ENCODE measurements around the gene TCEAL2. TPM values are rescaled to one million over a fixed set of nuclear protein-coding genes. Genes with fewer than 3 reads are reported as not detected.

TCEAL2 gene
- total RNA-seq, 1 experiment from 2014 or later: 12.6 TPM

- Histone ChIP-seq H3T11ph (ENCODE audit: low read length) (no peak overlapping the region), H3K23me2 (ENCODE audit: insufficient read length, low read depth, low read length, poor library complexity, severe bottlenecking) (no peaks in the 10 kb centered on the region), H4K91ac (ENCODE audit: insufficient read length, low read depth, low read length) (no peak overlapping the region), H3K9ac (ENCODE audit: extremely low read depth, insufficient read length, low read length) (no peak overlapping the region), H3K18ac (ENCODE audit: insufficient read length, low read depth, low read length) (no peak overlapping the region), H3K79me1 (ENCODE audit: insufficient read depth, low read depth, low read length, poor library complexity, severe bottlenecking) (no peaks in the 10 kb centered on the region), H3K4me2 (ENCODE audit: insufficient read depth, insufficient read length, low read length) (no peak overlapping the region), H3K27ac (ENCODE audit: insufficient read length, low read depth, low read length) (no peak overlapping the region), H3K27me3 (ENCODE audit: insufficient read depth, low read length) (no peaks in the 10 kb centered on the region), H3K23ac (ENCODE audit: insufficient read length, low read depth, low read length) (no peak overlapping the region), H4K20me1 (ENCODE audit: control insufficient read depth, insufficient read depth, insufficient read length) (no peaks in the 10 kb centered on the region), H3K4me1 (ENCODE audit: insufficient read depth, low read length) (no peaks in the 10 kb centered on the region), H2AK5ac (ENCODE audit: insufficient read length, low read length) (no peak overlapping the region), H2BK15ac (ENCODE audit: low read depth, low read length) (no peak overlapping the region), H3K56ac (ENCODE audit: insufficient read length, low read depth, low read length) (no peak overlapping the region), H3K4ac (ENCODE audit: low read depth, low read length) (no peak overlapping the region), H4K5ac (ENCODE audit: insufficient read length, low read depth, low read length) (no peak overlapping the region), H2BK120ac (ENCODE audit: low read depth, low read length, poor library complexity, severe bottlenecking) (no peak overlapping the region), H3K9me3 (ENCODE audit: control insufficient read depth, low read depth, low read length) (peaks cover 36% of the 10 kb centered on the region), H3K14ac (ENCODE audit: insufficient read depth, low read length) (no peak overlapping the region), H2BK5ac (ENCODE audit: insufficient read length, low read length) (no peak overlapping the region), H2BK12ac (ENCODE audit: insufficient read length, low read depth, low read length) (no peak overlapping the region), H3K79me2 (ENCODE audit: insufficient read depth, low read length) (no peaks in the 10 kb centered on the region; the same call in 1 of the 2 replicates), H4K8ac (replicated peaks; ENCODE audit: insufficient read length, low read depth, low read length) (no peak overlapping the region), H2BK20ac (ENCODE audit: low read depth, low read length, poor library complexity, severe bottlenecking) (no peak overlapping the region), H2AFZ (ENCODE audit: low read length) (no peak overlapping the region)
- no peak for TF ChIP-seq CTCF (conservative IDR thresholded peaks at IDR 0.05)
- Mint-ChIP-seq H3K27ac (no peak overlapping the region), H3K36me3 (ENCODE audit: insufficient read depth in 1 of 3, low read depth in 3 of 3) (peaks cover 0 to 11% (median 4%) of the 10 kb centered on the region in 3 experiments; a peak in 4 of 7 replicates), H3K9me3 (peaks cover 66 to 72% of the 10 kb centered on the region in 2 experiments), H3K4me1 (no peaks in the 10 kb centered on the region), H3K27me3 (ENCODE audit: low read depth) (no peaks in the 10 kb centered on the region; the same call in 1 of the 2 replicates), H3K4me3 (no peak overlapping the region)
- no CpG with 5 or more reads among the region's 4 CpGs for WGBS (ENCODE audit: extremely low coverage, insufficient read length, low lambda C conversion rate)
- no peak for DNase-seq
Observed at GRCh38 chrX:102113367-102113766, 12.1 kb upstream of the TCEAL2 start.
